ENCODE measurements around the gene WHRN.
A peak's percentile ranks its signal among the peaks of the same experiment; 100 is the strongest.

WHRN gene

GRCh38 chr9:114378016-114378415, 127.3 kb downstream of the WHRN start:
- Mint-ChIP-seq H3K9me3 (no peaks in the 10 kb centered on the region), H3K4me3 (no peak overlapping the region), H3K4me1 (peaks cover 33% of the 10 kb centered on the region), H3K27me3 (ENCODE audit: low read depth, poor library complexity) (peaks cover 4% of the 10 kb centered on the region), H3K36me3 (ENCODE audit: low read depth) (peaks cover 21% of the 10 kb centered on the region), H3K27ac (peak overlapping the region; percentile 19)
- no peak for TF ChIP-seq CTCF (IDR thresholded peaks at IDR 0.05)
- no peak for DNase-seq

- Mint-ChIP-seq H3K9me3 (no peaks in the 10 kb centered on the region), H3K27me3 (ENCODE audit: low read depth, poor library complexity) (no peaks in the 10 kb centered on the region), H3K4me3 (no peak overlapping the region), H3K4me1 (peaks cover 33% of the 10 kb centered on the region), H3K27ac (no peak overlapping the region), H3K36me3 (ENCODE audit: low read depth) (peaks cover 21% of the 10 kb centered on the region)
- no peak for DNase-seq
- TF ChIP-seq CTCF (IDR thresholded peaks at IDR 0.05): no peak
Observed at GRCh38 chr9:114376586-114377445, 128.5 kb downstream of the WHRN start.

- Mint-ChIP-seq H3K36me3 (ENCODE audit: low read depth) (peaks cover 21% of the 10 kb centered on the region), H3K4me1 (peaks cover 43% of the 10 kb centered on the region), H3K27ac (no peak overlapping the region), H3K4me3 (no peak overlapping the region), H3K27me3 (ENCODE audit: low read depth, poor library complexity) (no peaks in the 10 kb centered on the region), H3K9me3 (no peaks in the 10 kb centered on the region)
- TF ChIP-seq CTCF (IDR thresholded peaks at IDR 0.05): no peak
- no peak for DNase-seq
Observed at GRCh38 chr9:114375386-114376175, 129.7 kb downstream of the WHRN start.

- H3K4me3 Mint-ChIP-seq: no peak overlapping the region
- H3K27me3 Mint-ChIP-seq (ENCODE audit: low read depth, poor library complexity): no peaks in the 10 kb centered on the region
- no peaks in the 10 kb centered on the region for H3K9me3 Mint-ChIP-seq
- no peak overlapping the region for H3K27ac Mint-ChIP-seq
- no peak for DNase-seq
- no peak for TF ChIP-seq CTCF (IDR thresholded peaks at IDR 0.05)
- peaks cover 43% of the 10 kb centered on the region for H3K4me1 Mint-ChIP-seq
- H3K36me3 Mint-ChIP-seq (ENCODE audit: low read depth): peaks cover 17% of the 10 kb centered on the region
Observed at GRCh38 chr9:114374936-114375335, 130.3 kb downstream of the WHRN start.

GRCh38 chr9:114373960-114374730, 131.1 kb downstream of the WHRN start:
- Mint-ChIP-seq H3K27ac (no peak overlapping the region), H3K36me3 (ENCODE audit: low read depth) (peaks cover 20% of the 10 kb centered on the region), H3K27me3 (ENCODE audit: low read depth, poor library complexity) (no peaks in the 10 kb centered on the region), H3K9me3 (no peaks in the 10 kb centered on the region), H3K4me1 (peaks cover 48% of the 10 kb centered on the region), H3K4me3 (no peak overlapping the region)
- DNase-seq: no peak
- TF ChIP-seq CTCF (IDR thresholded peaks at IDR 0.05): no peak

Data from nephron progenitor cell (in vitro differentiated cells).